Esophagus (tissue), 2 donors: ENCODE results near the gene SLC2A8. TPM values are rescaled to one million over a fixed set of nuclear protein-coding genes. Genes with fewer than 3 reads are reported as not detected.

ENCODE experiments used
- H3K27ac ChIP-seq, 2 donors: one replicate each; pipeline ENCODE4 v1.5.1; 2013; ENCODE audit warnings: low read depth in 2 of 2, mild to moderate bottlenecking in 2 of 2, inconsistent platforms in 1 of 2, low read length in 1 of 2, moderate library complexity in 1 of 2
- H3K27me3 ChIP-seq, 2 donors: one replicate each; pipeline ENCODE4 v1.6.1; 2013; ENCODE audit warnings: low read length in 2 of 2, control low read depth in 1 of 2, mild to moderate bottlenecking in 1 of 2; ENCODE audit not compliant: insufficient read depth in 2 of 2, control insufficient read depth in 1 of 2
- H3K36me3 ChIP-seq, 2 donors: one replicate each; pipeline ENCODE4 v1.6.1; 2013; ENCODE audit warnings: low read length in 1 of 2; ENCODE audit not compliant: control insufficient read depth in 2 of 2, insufficient read depth in 2 of 2
- H3K4me1 ChIP-seq, 2 donors: one replicate each; pipeline ENCODE4 v1.6.1; 2013; ENCODE audit warnings: low read length in 1 of 2; ENCODE audit not compliant: control insufficient read depth in 2 of 2, insufficient read depth in 2 of 2
- H3K4me3 ChIP-seq, 2 donors: one replicate each; pipeline ENCODE4 v1.5.1; 2013; ENCODE audit warnings: low read length in 2 of 2, mild to moderate bottlenecking in 2 of 2, low read depth in 1 of 2, moderate library complexity in 1 of 2
- H3K9me3 ChIP-seq, 2 donors: one replicate each; pipeline ENCODE4 v1.6.1; 2013; ENCODE audit warnings: mild to moderate bottlenecking in 2 of 2, low read depth in 1 of 2, low read length in 1 of 2, moderate library complexity in 1 of 2; ENCODE audit not compliant: control insufficient read depth in 2 of 2, insufficient read depth in 1 of 2
- WGBS, 2 donors: extraction: QIAGEN DNeasy Blood & Tissue Kit; methylation state at CpG; one replicate each; pipeline ENCODE4 v1.1.7; 2013; 5-methylcytosine and 5-hydroxymethylcytosine counted together
- polyA plus RNA-seq, 2 donors: library from polyadenylated mRNA; stranded (reverse); fragments of 200-250 nt; gene quantifications; one replicate each; pipeline ENCODE4 v1.2.3, GENCODE V29; 2013
- donor health status: healthy with polysubstance abuse.
- donor health status: Bipolar disorder and iron deficiency.

The SLC2A8 gene
- polyA plus RNA-seq, 2 donors = 10.3 to 12.2 TPM

DNA sequence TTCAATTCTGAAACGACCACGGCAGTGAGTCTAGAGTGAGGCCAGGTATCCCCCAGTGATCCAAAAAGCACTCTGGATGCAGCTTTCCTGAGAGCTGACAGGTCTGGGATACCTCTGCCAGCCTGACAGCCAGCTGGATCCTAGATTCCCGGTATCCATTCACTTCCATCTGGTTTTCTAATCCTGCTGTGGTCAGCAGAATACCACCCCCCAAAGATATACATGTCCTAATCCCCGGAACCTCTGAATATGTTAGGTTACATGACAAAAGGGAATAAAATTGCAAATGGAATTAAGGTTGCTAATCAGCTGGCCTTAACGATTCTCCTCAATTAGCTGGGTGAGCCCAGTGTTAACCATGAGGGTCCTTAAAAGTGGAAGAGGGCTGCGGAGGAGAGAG lies 25.8 kb downstream of the SLC2A8 start:
- H3K4me3 ChIP-seq = no peak overlapping the region
- WGBS, 2 donors = 41 to 58% methylated on average over 6 of the region's 6 CpGs
- H3K9me3 ChIP-seq = no peaks in the 10 kb centered on the region
- H3K4me1 ChIP-seq = peaks cover 0 to 20% of the 10 kb centered on the region in 2 donors
- H3K27me3 ChIP-seq = no peaks in the 10 kb centered on the region
- no peaks in the 10 kb centered on the region for H3K36me3 ChIP-seq
- peak overlapping the region in 1 of 2 donors; percentile 13 for H3K27ac ChIP-seq

DNA sequence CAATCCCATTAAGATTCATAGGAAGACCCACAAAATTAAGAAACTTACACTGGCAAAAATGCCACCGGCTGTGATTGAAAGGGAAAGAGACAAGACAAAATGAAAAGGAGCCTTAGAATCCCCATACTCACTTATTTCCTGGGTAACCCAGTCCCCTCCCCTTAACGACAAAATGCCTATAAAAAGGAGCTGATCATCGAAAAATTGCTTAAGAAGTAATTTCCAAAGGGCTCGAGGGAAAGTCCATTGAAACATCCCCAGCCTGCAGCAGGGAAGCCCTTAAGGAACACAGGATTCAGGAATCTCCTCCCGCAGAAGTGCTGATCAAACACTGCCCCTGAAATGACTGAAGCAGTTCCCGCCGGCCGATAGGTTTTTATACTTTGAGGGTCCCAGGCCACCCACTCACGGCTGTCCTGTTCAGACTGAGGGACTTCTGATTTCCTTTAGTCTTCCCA lies 26.5 kb downstream of the SLC2A8 start:
- Histone ChIP-seq H3K27ac (peak overlapping the region; percentile 93 to 96), H3K4me3 (peak overlapping the region; percentile 70 to 89), H3K36me3 (no peaks in the 10 kb centered on the region), H3K9me3 (no peaks in the 10 kb centered on the region), H3K27me3 (no peaks in the 10 kb centered on the region), H3K4me1 (peaks cover 0 to 14% of the 10 kb centered on the region in 2 donors)
- WGBS, 2 donors = 1 to 2% methylated on average over 9 of the region's 9 CpGs

DNA sequence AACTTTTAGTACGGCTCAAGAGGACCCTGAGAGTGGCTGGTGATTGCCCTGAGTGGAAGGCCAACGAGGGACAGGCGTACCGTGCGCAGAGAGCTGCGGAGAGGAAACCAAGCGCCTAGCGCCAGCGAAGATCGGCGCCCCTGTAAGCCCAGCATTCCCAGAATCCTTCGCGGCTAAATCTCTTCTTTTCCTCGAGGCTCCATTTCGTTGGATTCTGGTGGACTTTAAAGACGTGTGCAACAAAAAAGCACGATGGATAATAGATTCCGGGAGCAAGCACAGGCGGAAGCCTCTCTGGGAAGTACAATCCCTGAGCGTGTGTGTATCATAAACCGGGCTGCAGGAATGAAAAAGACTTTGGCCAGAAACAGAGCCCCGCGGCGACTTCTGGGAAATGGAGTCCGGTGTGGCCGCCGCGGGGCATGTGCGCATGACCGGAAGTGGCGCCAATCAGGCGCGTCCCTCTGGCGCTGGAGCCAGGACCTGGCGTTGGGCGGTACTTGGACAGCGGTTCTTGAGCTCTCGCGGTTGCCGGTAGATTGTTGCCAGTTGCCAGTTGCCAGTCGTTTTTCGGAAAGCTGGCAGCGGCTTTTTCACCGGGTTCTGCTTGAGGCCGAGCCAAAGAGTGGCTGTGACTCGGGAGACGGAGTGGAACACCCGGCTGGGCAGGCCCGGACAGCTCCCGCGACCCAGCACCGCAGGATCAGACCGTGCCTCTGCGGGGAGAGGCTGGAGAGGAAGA lies 27.1 kb downstream of the SLC2A8 start, which contains the start of gene ZNF79:
Gene ZNF79 (plus strand): TSS at position 449 of the 742 bp plus-strand sequence. CDS start 406 bp downstream, outside the sequence.
- Histone ChIP-seq H3K36me3 (peaks cover 0 to 3% of the 10 kb centered on the region in 2 donors), H3K27me3 (no peaks in the 10 kb centered on the region), H3K4me1 (peaks cover 0 to 8% of the 10 kb centered on the region in 2 donors), H3K4me3 (peak within 1 kb of the TSS; percentile 70 to 89), H3K27ac (peak within 1 kb of the TSS; percentile 93 to 96), H3K9me3 (no peaks in the 10 kb centered on the region)
- 0% methylated on average over 54 of the region's 54 CpGs for WGBS, 2 donors

GRCh38 chr9:127424676-127424999 lies 27.7 kb downstream of the SLC2A8 start:
- 0 to 1% methylated on average over 13 of the region's 13 CpGs for WGBS, 2 donors
- peaks cover 0 to 5% of the 10 kb centered on the region in 2 donors for H3K4me1 ChIP-seq

DNA sequence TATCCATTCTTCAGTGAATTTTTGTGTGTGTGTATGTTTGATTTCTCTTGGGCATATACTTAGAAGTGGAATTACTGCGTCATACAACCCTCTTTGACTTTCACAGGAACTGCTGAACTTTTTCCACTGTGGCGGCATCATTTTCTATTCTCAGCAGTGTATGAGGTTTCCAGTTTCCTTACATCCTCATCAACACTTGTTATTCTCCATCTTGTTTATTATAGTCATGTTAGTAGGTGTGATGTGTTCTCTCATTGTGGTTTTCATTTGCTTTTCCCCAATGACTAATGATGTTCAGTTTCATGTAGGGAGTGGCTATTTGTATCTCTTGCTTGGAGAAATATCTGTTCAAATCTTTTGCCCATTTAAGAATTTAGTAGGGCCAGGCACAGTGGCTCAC lies 29.8 kb downstream of the SLC2A8 start:
- Histone ChIP-seq H3K27ac (no peak overlapping the region), H3K9me3 (no peaks in the 10 kb centered on the region), H3K4me1 (peaks cover 0 to 5% of the 10 kb centered on the region in 2 donors), H3K4me3 (no peak overlapping the region), H3K27me3 (no peaks in the 10 kb centered on the region), H3K36me3 (peaks cover 0 to 3% of the 10 kb centered on the region in 2 donors)
- WGBS, 2 donors = 78 to 85% methylated on average over 2 of the region's 2 CpGs

More at GRCh38 chr9:127424676-127424999, 27.7 kb downstream of the SLC2A8 start:
- Histone ChIP-seq H3K27me3 (no peaks in the 10 kb centered on the region), H3K27ac (peak overlapping the region; percentile 93 to 96), H3K9me3 (no peaks in the 10 kb centered on the region), H3K36me3 (peaks cover 0 to 3% of the 10 kb centered on the region in 2 donors), H3K4me3 (peak overlapping the region; percentile 70 to 89)

DNA sequence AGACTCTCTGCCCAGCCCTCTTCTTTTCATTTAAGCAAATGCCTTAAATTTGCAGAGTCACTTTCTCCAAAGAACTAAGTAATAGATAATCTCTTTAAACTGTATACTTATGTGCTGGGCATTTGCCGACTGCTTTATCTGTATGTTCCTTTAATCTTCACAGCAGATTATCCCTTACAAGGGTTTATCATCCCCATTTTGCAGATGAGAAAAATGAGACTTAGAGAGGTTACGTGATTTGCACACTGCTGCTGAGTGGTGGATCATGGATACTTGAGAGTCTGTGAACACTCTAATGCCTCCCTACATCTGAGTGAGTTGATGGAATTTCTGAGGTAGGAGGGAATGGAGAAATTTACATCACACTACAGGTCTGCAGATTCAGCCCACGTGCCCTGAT lies 31.4 kb downstream of the SLC2A8 start:
- H3K27ac ChIP-seq = no peak overlapping the region
- H3K4me3 ChIP-seq = no peak overlapping the region
- peaks cover 4 to 7% of the 10 kb centered on the region in 2 donors for H3K36me3 ChIP-seq
- H3K27me3 ChIP-seq = no peaks in the 10 kb centered on the region
- H3K4me1 ChIP-seq = no peaks in the 10 kb centered on the region
- 89 to 90% methylated on average over 3 of the region's 3 CpGs for WGBS, 2 donors
- no peaks in the 10 kb centered on the region for H3K9me3 ChIP-seq

- Histone ChIP-seq H3K27ac (no peak overlapping the region), H3K4me1 (no peaks in the 10 kb centered on the region), H3K27me3 (no peaks in the 10 kb centered on the region), H3K4me3 (no peak overlapping the region), H3K9me3 (no peaks in the 10 kb centered on the region), H3K36me3 (peaks cover 13 to 18% of the 10 kb centered on the region in 2 donors)
- 95 to 96% methylated on average over 8 of the region's 8 CpGs for WGBS, 2 donors
Observed at GRCh38 chr9:127430415-127430814, 33.4 kb downstream of the SLC2A8 start.

DNA sequence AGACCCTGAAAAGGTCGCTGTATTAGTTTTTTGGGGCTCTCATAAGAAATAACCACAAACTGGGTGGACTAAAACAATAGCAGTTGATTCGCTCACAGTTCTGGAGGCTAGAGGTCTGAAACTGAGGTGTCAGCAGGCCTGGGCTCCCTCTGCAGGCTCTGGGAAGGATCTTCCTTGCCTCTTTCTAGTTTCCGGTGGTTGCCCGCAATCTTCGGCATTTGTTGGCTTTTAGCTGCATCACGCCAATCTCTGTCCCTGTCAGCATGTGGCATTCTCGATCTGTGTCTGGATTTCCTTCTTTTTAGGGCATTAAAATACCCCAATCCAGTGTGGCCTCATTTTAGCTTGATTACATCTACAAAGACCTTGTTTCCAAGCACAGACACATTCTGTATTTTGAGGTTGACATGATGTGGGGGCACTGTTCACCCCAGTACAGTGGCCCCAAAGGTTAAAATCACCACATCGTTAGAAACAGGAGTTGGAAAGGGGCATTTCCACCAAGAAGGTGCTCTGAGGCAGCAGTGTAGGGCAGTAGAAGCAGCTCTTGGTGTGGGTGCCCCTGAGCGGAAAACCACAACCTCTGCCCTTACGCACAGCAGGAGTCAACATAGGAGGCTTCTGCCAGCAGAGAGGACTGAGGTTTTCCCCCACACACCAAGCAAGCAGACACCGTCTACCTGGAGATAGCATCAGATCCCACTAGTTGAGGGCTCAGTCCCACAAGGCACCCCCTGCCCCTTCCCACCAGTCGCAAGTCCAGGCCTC lies 40.7 kb downstream of the SLC2A8 start:
- WGBS, 2 donors = 87% methylated on average over 12 of the region's 12 CpGs
- Histone ChIP-seq H3K4me3 (no peak overlapping the region), H3K4me1 (no peaks in the 10 kb centered on the region), H3K36me3 (peaks cover 32 to 45% of the 10 kb centered on the region in 2 donors), H3K27me3 (no peaks in the 10 kb centered on the region), H3K27ac (no peak overlapping the region), H3K9me3 (no peaks in the 10 kb centered on the region)

DNA sequence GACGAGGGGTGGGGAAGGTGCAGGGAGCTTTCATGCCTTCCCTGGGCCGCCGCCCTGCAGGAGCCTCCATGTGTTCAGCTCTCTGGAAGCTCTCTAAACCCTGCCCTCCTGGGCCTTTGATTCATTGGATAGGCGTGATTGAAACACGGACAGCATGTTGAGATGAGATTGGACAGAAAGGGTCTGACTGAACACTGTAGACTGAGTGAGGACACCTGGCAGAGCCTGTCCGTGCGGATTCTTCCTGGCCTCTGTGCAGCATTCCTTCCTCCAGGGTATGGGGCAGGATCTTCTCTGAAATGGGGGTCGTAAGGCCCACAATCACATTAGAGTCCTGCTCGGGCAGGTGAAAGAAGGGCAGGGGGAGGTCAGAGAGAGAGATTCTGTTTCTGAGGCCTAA lies 41.4 kb downstream of the SLC2A8 start:
- H3K27ac ChIP-seq = no peak overlapping the region
- H3K27me3 ChIP-seq = no peaks in the 10 kb centered on the region
- no peaks in the 10 kb centered on the region for H3K9me3 ChIP-seq
- 91 to 94% methylated on average over 9 of the region's 9 CpGs for WGBS, 2 donors
- H3K36me3 ChIP-seq = peaks cover 28 to 40% of the 10 kb centered on the region in 2 donors
- H3K4me1 ChIP-seq = no peaks in the 10 kb centered on the region
- no peak overlapping the region for H3K4me3 ChIP-seq
